ENCODE results near the gene NTF4. TPM values are rescaled to one million over a fixed set of nuclear protein-coding genes. Genes with fewer than 3 reads are reported as not detected.

The NTF4 gene
- total and polyA plus RNA-seq, 2 donors (not counting 1 experiment from before 2014, with no cell fraction given), result not detected

GRCh38 chr19:49069026-49069425 lies 4.4 kb upstream of the NTF4 start:
- H3K27me3 ChIP-seq (replicated peaks in 1 of 4; ENCODE audit: control extremely low read depth in 1 of 4, control insufficient read depth in 3 of 4, insufficient read depth in 4 of 4, low read length in 3 of 4), result peaks cover 0 to 73% (median 35%) of the 10 kb centered on the region in 4 experiments
- ATAC-seq (ENCODE audit: low read depth) (no peak), DNase-seq (no peak)
- H3K9me3 Mint-ChIP-seq (ENCODE audit: insufficient read depth), result peaks cover 1% of the 10 kb centered on the region
- no peak overlapping the region for H3K27ac ChIP-seq (ENCODE audit: low read length in 2 of 2)
- no peak overlapping the region for H3K4me2 ChIP-seq (replicated peaks; ENCODE audit: low read depth, low read length, poor library complexity, severe bottlenecking)
- peaks cover 0 to 20% (median 0%) of the 10 kb centered on the region in 3 donors for H3K9me3 ChIP-seq (ENCODE audit: control extremely low read depth in 1 of 3, control insufficient read depth in 2 of 3, insufficient read depth in 1 of 3, low read length in 2 of 3)
- WGBS (ENCODE audit: insufficient coverage), result 93% methylated on average over 9 of the region's 9 CpGs
- H3K27ac Mint-ChIP-seq, result no peak overlapping the region
- H2AFZ ChIP-seq (ENCODE audit: insufficient read depth, low read depth, low read length, poor library complexity, severe bottlenecking), result no peak overlapping the region
- peaks cover 7 to 21% of the 10 kb centered on the region in 2 donors for H3K4me1 ChIP-seq (ENCODE audit: control insufficient read depth in 2 of 2, insufficient read depth in 2 of 2, low read length in 2 of 2)
- intact Hi-C loops (cut with micrococcal nuclease), result no loop called here
- H4K20me1 ChIP-seq (ENCODE audit: control insufficient read depth, insufficient read depth, low read length, poor library complexity, severe bottlenecking), result no peaks in the 10 kb centered on the region
- H3K79me2 ChIP-seq (ENCODE audit: control insufficient read depth, insufficient read depth, low read length), result no peaks in the 10 kb centered on the region
- ChIA-PET CTCF (interaction anchor here (1.0 to 1.3 kb wide), 2 partner anchors 29 to 36 kb away, joined by 4 read pairs; no protein-coding TSS in a partner anchor), POLR2A (no interaction called here)
- H3K4me1 Mint-ChIP-seq, result peaks cover 15% of the 10 kb centered on the region
- no peaks in the 10 kb centered on the region for H3K36me3 ChIP-seq (replicated peaks in 1 of 2; ENCODE audit: control extremely low read depth in 1 of 2, control insufficient read depth in 1 of 2, extremely low read depth in 1 of 2, insufficient read depth in 2 of 2, low read length in 1 of 2)
- no peak overlapping the region for H3K9ac ChIP-seq (ENCODE audit: low read length)
- TF ChIP-seq CTCF (IDR thresholded peaks at IDR 0.05), result no peak
- no peak for TF ChIP-seq EZH2 (IDR thresholded peaks at IDR 0.05; ENCODE audit: borderline replicate concordance, insufficient read depth, low read depth, low read length, poor library complexity, severe bottlenecking)
- no peak overlapping the region for H3K4me3 ChIP-seq (ENCODE audit: control extremely low read depth in 1 of 5, extremely low read depth in 1 of 5, insufficient read depth in 1 of 5, low read depth in 2 of 5, low read length in 4 of 5)
- peaks cover 72% of the 10 kb centered on the region for H3K27me3 Mint-ChIP-seq
- H3K4me3 Mint-ChIP-seq, result no peak overlapping the region

DNA sequence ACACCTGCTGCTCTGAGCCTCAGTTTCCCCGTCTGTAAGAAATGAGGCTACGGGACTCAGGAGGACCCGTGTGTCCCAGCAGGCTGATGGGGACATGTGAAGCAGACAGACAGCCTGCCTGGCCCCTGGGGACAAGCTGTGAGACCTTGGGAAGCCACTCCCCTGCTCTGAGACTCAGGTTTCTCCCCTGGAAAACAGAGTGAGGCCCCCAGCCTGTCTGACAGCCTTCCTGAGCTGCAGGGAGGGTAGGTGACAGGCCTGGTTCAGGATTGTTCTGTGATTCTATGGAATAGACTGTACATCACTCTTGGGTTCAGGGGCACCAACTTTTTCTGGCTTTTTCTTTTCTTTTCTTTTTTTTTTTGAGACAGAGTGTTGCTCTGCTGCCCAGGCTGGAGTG lies 2.9 kb upstream of the NTF4 start:
- no peaks in the 10 kb centered on the region for H3K79me2 ChIP-seq (ENCODE audit: control insufficient read depth, insufficient read depth, low read length)
- DNase-seq (no peak), ATAC-seq (ENCODE audit: low read depth) (no peak)
- no peak overlapping the region for H2AFZ ChIP-seq (ENCODE audit: insufficient read depth, low read depth, low read length, poor library complexity, severe bottlenecking)
- Mint-ChIP-seq H3K27ac (no peak overlapping the region), H3K4me3 (no peak overlapping the region), H3K9me3 (ENCODE audit: insufficient read depth) (peaks cover 1% of the 10 kb centered on the region), H3K27me3 (peaks cover 58% of the 10 kb centered on the region), H3K4me1 (peaks cover 7% of the 10 kb centered on the region)
- ChIA-PET POLR2A (no interaction called here), CTCF (no interaction called here)
- no peak overlapping the region for H3K9ac ChIP-seq (ENCODE audit: low read length)
- no peaks in the 10 kb centered on the region for H4K20me1 ChIP-seq (ENCODE audit: control insufficient read depth, insufficient read depth, low read length, poor library complexity, severe bottlenecking)
- no peak for TF ChIP-seq CTCF (IDR thresholded peaks at IDR 0.05)
- no peak for TF ChIP-seq EZH2 (IDR thresholded peaks at IDR 0.05; ENCODE audit: borderline replicate concordance, insufficient read depth, low read depth, low read length, poor library complexity, severe bottlenecking)
- no peak overlapping the region for H3K27ac ChIP-seq (ENCODE audit: low read length in 2 of 2)
- no peak overlapping the region for H3K4me3 ChIP-seq (ENCODE audit: control extremely low read depth in 1 of 5, extremely low read depth in 1 of 5, insufficient read depth in 1 of 5, low read depth in 2 of 5, low read length in 4 of 5)
- peaks cover 0 to 20% (median 0%) of the 10 kb centered on the region in 3 donors for H3K9me3 ChIP-seq (ENCODE audit: control extremely low read depth in 1 of 3, control insufficient read depth in 2 of 3, insufficient read depth in 1 of 3, low read length in 2 of 3)
- H3K36me3 ChIP-seq (replicated peaks in 1 of 2; ENCODE audit: control extremely low read depth in 1 of 2, control insufficient read depth in 1 of 2, extremely low read depth in 1 of 2, insufficient read depth in 2 of 2, low read length in 1 of 2), result no peaks in the 10 kb centered on the region
- H3K4me1 ChIP-seq (ENCODE audit: control insufficient read depth in 2 of 2, insufficient read depth in 2 of 2, low read length in 2 of 2), result peaks cover 0 to 9% of the 10 kb centered on the region in 2 donors
- WGBS (ENCODE audit: insufficient coverage), result 61% methylated on average over 3 of the region's 3 CpGs
- H3K4me2 ChIP-seq (replicated peaks; ENCODE audit: low read depth, low read length, poor library complexity, severe bottlenecking), result no peak overlapping the region
- H3K27me3 ChIP-seq (replicated peaks in 1 of 4; ENCODE audit: control extremely low read depth in 1 of 4, control insufficient read depth in 3 of 4, insufficient read depth in 4 of 4, low read length in 3 of 4), result peaks cover 0 to 66% (median 24%) of the 10 kb centered on the region in 4 experiments
- intact Hi-C loops (cut with micrococcal nuclease), result no loop called here

Measured in B cell (primary cell).